Gastroesophageal sphincter (tissue), 3 donors: Measurements from ENCODE around the gene ZNF747.

ENCODE experiments used
- CTCF ChIP-seq, 4 experiments: fragments of 200-600 bp in 2 of 4; fragments of 450-650 bp in 2 of 4; sonication (generic) in 1 of 4; IDR thresholded peaks; one replicate each; pipeline ENCODE4 v1.5.1; 2017 to 2019; ENCODE audit warnings: antibody characterized with exemption in 4 of 4, mild to moderate bottlenecking in 2 of 4, moderate library complexity in 2 of 4
- EP300 ChIP-seq: sonication (generic); formaldehyde crosslinking; IDR thresholded peaks from one replicate; pipeline ENCODE4 v1.6.1; 2017; ENCODE audit warnings: antibody characterized with exemption, mild to moderate bottlenecking
- POLR2A ChIP-seq, 2 donors: fragments of 450-650 bp; IDR thresholded peaks; one replicate each; pipeline ENCODE4 v1.6.1; 2017; ENCODE audit warnings: antibody characterized with exemption in 2 of 2, mild to moderate bottlenecking in 2 of 2, moderate library complexity in 1 of 2
- POLR2AphosphoS5 ChIP-seq: sonication (generic); formaldehyde crosslinking; IDR thresholded peaks from one replicate; pipeline ENCODE4 v1.6.1; 2017; ENCODE audit warnings: antibody characterized with exemption

DNA sequence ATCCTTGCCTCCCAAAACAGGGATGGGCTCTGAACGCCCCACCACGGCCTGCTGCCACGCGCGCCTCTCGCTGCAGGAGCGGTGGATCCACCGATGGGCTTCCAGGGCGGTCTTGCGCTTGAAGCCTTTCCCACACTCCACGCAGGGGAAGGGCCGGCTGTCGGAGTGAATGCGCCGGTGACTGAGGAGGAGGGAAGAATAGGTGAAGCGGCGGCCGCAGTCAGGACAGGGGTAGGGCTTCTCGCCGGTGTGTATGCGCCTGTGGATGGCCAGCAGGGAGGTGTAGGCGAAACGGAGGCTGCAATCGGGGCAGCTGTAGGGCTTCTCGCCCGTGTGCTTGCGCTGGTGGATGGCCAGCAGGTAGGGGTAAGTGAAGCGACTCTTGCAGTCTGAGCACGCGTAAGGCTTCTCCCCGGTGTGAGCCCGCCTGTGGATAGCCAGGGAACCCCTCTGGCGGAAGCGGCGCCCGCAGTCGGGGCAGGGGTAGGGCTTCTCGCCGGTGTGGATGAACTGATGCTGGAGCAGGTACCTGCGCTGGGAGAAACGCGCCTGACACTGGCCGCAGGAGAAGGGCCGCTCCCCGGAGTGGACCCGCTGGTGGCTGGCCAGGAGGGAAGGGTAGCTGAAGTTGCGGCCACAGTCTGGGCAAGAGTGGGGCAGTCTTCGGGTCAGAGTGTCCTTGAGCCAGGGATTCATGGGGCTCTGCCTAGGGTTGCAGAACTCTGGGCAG, 48.1 kb upstream of the ZNF747 start:
- no peak for TF ChIP-seq POLR2A (IDR thresholded peaks at IDR 0.05)
- TF ChIP-seq CTCF (IDR thresholded peaks at IDR 0.05) = no peak
- no peak for TF ChIP-seq EP300
- no peak for TF ChIP-seq POLR2AphosphoS5
